Skeletal muscle tissue (tissue), 5 donors: ENCODE results near the gene HHEX. TPM values are rescaled to one million over a fixed set of nuclear protein-coding genes. Genes with fewer than 3 reads are reported as not detected.
"Not testable (repeated sequence)": the region's sequence is repeated elsewhere in the genome, so short reads cannot be mapped to it uniquely, and the experiment has no call there.

ENCODE experiments used
- H3K27ac ChIP-seq: one replicate; pipeline ENCODE4 v1.7.0; 2013; ENCODE audit warnings: mild to moderate bottlenecking, low read depth, low read length, inconsistent platforms
- H3K27me3 ChIP-seq, 3 donors: one replicate each; pipeline ENCODE4 v1.7.0; 2013; ENCODE audit warnings: low read length in 3 of 3; ENCODE audit not compliant: control insufficient read depth in 3 of 3, insufficient read depth in 3 of 3
- H3K36me3 ChIP-seq, 3 donors: one replicate each; pipeline ENCODE4 v1.7.0; 2013; ENCODE audit warnings: low read length in 3 of 3; ENCODE audit not compliant: control insufficient read depth in 3 of 3, insufficient read depth in 3 of 3
- H3K4me1 ChIP-seq, 3 donors: one replicate each; pipeline ENCODE4 v1.7.0; 2013; ENCODE audit warnings: low read length in 3 of 3, mild to moderate bottlenecking in 3 of 3; ENCODE audit not compliant: control insufficient read depth in 3 of 3, insufficient read depth in 3 of 3
- H3K4me3 ChIP-seq, 3 donors: one replicate each; pipeline ENCODE4 v1.7.0; 2013; ENCODE audit warnings: low read length in 3 of 3
- H3K9ac ChIP-seq, 3 donors: one replicate each; pipeline ENCODE4 v1.7.0; 2013; ENCODE audit warnings: low read length in 3 of 3, mild to moderate bottlenecking in 3 of 3, moderate library complexity in 2 of 3, low read depth in 1 of 3
- H3K9me3 ChIP-seq, 3 donors: one replicate each; pipeline ENCODE4 v1.7.0; 2013; ENCODE audit warnings: low read length in 3 of 3; ENCODE audit not compliant: control insufficient read depth in 3 of 3
- small RNA-seq: library from RNA; depleted of rRNA; stranded (forward); fragments of <200 nt; gene quantifications from one replicate; pipeline ENCODE3, GENCODE V24; 2014
- total RNA-seq: library from RNA; depleted of rRNA; stranded (reverse); fragments of >200 nt; gene quantifications from one replicate; pipeline ENCODE4 v1.2.3, GENCODE V29; 2014
- donor health status: Osteomylitis.

HHEX gene
- total RNA-seq, 1 donor from 2014 or later, result 3.1 TPM

DNA sequence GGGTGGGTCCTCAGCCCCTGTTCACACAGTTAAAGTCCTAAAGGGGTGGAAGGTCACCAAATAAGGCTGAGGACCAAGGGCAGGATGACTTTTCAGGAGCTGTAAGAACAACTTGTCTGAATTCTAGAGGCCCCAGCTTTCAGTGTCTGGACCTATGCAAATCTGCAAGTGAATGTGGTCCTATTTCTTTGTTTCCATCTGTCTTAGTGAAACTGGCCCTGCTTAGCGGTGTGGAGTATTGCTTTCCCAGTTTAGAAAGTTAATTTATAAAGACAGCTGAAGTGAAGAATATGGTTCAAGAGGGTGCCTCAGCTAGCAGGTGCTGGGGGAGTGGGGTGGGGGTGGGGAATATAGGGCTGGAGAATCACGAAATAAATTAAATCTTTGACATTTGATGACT, 40.1 kb downstream of the HHEX start:
- Histone ChIP-seq H3K27me3 (no peaks in the 10 kb centered on the region), H3K9ac (no peak overlapping the region), H3K4me1 (no peaks in the 10 kb centered on the region), H3K9me3 (no peaks in the 10 kb centered on the region), H3K36me3 (no peaks in the 10 kb centered on the region), H3K27ac (no peak overlapping the region), H3K4me3 (no peak overlapping the region)

DNA sequence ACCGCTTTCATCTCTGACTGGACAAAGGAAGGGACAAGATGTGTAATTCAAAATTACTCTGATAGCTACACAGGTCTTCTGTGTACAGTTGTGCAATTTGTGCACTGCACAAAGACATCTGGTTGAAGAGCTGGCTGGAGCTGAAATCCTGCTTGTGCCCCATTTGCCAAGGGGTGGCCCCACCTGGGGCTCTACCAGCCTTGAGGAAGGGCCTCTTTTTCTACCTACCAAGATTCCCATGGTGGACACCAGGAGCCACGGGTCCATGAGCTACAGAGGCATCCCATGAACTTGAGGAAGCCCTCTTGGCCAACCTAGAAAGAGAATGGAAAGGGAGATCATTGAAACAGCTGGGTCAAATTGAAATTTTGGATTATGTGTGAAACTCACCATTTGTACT, 43.2 kb downstream of the HHEX start:
- no peak overlapping the region for H3K4me3 ChIP-seq
- H3K4me1 ChIP-seq, result no peaks in the 10 kb centered on the region
- no peak overlapping the region for H3K27ac ChIP-seq
- no peaks in the 10 kb centered on the region for H3K27me3 ChIP-seq
- no peaks in the 10 kb centered on the region for H3K36me3 ChIP-seq
- H3K9me3 ChIP-seq, result no peaks in the 10 kb centered on the region
- H3K9ac ChIP-seq, result no peak overlapping the region

DNA sequence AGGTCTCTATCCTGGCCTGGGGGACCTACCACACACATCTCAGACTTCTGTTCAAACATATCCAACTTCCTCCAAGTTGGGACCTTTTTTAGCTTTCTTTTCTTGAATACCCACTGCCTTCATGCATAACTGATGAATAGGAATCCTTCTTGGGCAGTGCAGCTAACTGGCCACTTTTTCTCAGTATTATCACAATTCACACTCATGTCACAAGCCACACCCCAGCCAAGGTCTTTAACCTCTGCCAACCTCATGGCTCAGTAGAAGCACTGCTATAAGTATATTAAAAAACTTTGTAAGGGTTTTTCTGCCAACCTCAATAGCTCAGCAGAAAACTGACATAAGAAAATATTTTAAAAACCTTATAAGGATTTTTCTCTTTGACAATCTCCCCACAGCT, 44.5 kb downstream of the HHEX start:
- H3K4me1 ChIP-seq, result no peaks in the 10 kb centered on the region
- no peak overlapping the region for H3K27ac ChIP-seq
- no peaks in the 10 kb centered on the region for H3K36me3 ChIP-seq
- H3K27me3 ChIP-seq, result no peaks in the 10 kb centered on the region
- H3K4me3 ChIP-seq, result no peak overlapping the region
- H3K9ac ChIP-seq, result no peak overlapping the region
- H3K9me3 ChIP-seq, result no peaks in the 10 kb centered on the region

DNA sequence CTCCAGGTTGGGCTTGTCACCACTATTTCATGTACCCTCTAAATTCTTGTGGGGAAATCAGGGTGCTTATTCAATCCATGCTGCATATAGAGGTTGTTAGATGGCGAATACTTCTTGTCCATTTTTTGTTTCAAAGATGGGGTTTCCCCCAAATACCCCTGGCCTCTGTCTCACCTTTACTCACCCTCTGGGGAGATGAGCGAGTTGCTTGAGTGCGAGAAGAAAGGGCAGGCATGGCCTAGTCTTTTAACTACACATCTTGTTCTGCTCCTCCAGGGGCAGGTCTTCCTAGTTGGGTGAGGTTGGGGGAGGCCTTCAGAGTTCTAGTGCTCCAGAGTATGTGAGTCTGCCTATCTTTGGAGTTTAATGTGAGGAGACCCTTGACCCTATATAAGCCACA, 46.2 kb downstream of the HHEX start:
- no peaks in the 10 kb centered on the region for H3K27me3 ChIP-seq
- no peak overlapping the region for H3K27ac ChIP-seq
- no peak overlapping the region for H3K4me3 ChIP-seq
- H3K4me1 ChIP-seq, result no peaks in the 10 kb centered on the region
- H3K36me3 ChIP-seq, result no peaks in the 10 kb centered on the region
- H3K9ac ChIP-seq, result no peak overlapping the region
- no peaks in the 10 kb centered on the region for H3K9me3 ChIP-seq

DNA sequence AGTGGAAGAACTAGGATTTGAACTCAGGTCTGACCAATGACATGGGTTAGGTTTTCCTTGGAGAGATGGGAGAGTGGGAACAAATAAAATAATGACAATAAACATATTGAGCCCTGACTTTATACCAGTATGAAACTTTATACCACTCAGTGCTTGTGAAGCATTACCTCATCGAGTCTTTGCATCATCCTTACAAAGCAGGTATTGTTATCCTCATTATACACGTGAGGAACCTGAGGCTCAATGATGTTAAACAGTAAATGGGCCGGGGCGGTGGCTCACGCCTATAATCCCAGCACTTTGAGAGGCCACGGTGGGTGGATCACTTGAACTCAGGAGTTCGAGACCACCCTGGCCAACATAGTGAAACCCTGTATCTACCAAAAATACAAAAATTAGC, 47.7 kb downstream of the HHEX start:
- Histone ChIP-seq H3K9ac (no peak overlapping the region), H3K4me1 (no peaks in the 10 kb centered on the region), H3K9me3 (no peaks in the 10 kb centered on the region), H3K27me3 (no peaks in the 10 kb centered on the region), H3K27ac (no peak overlapping the region), H3K36me3 (no peaks in the 10 kb centered on the region), H3K4me3 (no peak overlapping the region)

DNA sequence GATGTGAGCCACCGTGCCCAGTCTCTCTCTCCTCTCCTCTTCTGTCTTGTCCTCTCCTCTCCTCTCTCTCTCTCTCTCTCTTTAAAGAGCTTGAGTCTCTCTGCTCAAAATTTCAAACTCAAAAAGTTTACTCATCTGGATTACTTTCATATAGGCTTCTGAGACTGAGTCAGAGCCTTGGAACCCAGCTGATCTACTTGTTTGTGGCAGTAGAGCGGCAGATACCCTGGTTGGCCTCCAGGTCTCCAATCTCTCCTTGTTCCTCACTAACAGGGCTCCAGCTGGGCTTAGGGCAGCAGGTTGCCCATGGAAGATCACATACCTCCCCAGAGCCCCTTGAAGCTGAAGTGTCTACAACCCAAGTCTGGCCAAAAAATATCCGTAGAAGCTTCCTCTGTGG, 51.0 kb downstream of the HHEX start:
- Histone ChIP-seq H3K36me3 (no peaks in the 10 kb centered on the region), H3K27ac (no peak overlapping the region), H3K27me3 (no peaks in the 10 kb centered on the region), H3K4me1 (no peaks in the 10 kb centered on the region), H3K9me3 (no peaks in the 10 kb centered on the region), H3K9ac (no peak overlapping the region), H3K4me3 (no peak overlapping the region)

DNA sequence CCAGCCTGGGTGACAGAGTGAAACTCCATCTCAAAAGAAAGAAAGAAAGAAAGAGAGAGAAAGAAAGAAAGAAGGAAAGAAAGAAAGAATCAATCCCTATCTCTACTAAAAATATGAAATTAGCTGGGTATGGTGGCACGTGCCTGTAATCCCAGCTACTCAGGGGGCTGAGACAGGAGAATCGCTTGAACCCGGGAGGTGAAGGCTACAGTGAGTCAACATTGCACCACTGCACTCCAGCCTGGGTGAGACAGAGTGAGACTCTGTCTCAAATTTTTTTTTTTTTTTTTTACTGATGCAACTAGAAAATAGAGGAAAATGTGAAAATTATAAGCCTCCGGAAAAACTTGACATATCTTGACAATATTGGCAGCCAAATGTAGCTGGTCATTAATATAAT, 52.0 kb downstream of the HHEX start:
- H3K9ac ChIP-seq, H3K4me1 ChIP-seq, H3K9me3 ChIP-seq, H3K27ac ChIP-seq, H3K4me3 ChIP-seq, H3K27me3 ChIP-seq, H3K36me3 ChIP-seq: not testable (repeated sequence)

DNA sequence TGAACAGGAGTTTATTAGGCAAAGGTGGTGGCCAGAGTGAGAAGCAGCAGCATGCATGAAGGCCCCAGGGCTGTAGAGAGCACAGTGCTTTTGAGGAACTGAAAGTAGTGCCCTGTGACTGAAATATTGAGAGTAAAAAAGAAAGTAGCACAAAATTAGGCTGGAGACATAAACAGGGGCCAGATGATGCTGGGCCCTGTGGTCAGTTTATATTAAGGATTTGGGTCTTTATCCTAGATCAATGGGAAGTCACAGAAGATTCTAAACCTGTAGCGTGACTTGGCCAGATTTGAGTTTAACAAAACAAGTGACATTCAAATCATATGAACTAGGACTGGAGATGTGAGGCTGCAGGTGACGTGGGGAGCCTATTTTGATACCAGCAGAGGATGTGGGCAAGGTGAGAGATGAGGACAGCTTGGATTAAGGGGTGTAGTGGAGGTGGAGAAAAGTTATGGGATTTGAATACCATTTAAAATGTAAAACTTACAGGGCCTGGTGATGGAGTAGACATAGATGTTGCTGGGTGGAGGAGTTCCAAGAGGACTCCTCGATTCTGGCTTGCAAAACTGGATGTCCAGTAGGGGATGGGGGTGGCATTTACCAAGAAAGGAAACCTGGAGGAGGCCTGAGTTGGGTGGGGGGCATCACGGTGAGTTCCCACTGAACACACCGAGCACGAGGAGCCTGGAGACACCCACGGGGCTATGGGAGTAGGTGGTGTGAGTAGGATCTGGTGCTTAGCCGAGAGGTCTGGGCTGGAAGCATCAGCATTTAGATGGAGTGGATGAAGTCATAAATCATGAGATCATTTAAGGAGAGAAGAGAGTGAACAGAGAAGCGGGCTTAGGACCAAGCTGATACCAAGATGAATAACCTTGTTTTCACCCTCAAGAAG, 52.8 kb downstream of the HHEX start:
- Histone ChIP-seq H3K27ac (no peak overlapping the region), H3K9me3 (no peaks in the 10 kb centered on the region), H3K9ac (no peak overlapping the region), H3K27me3 (no peaks in the 10 kb centered on the region), H3K36me3 (no peaks in the 10 kb centered on the region), H3K4me1 (no peaks in the 10 kb centered on the region), H3K4me3 (no peak overlapping the region)

Small RNAs within 50 kb of the gene (small RNA-seq; reads per million reads assigned to genes)
- not detected for gene RF00019
- not detected for gene RN7SL644P

Other genes with a start within 250 kb of the HHEX start
- gene IDE, start 115.9 kb upstream of the HHEX start, total RNA-seq, result 14.1 TPM
- gene KIF11, start 96.8 kb upstream of the HHEX start, total RNA-seq, result 5.7 TPM
- 54.8 TPM for gene EXOC6, start 158.6 kb downstream of the HHEX start, total RNA-seq